SK-N-DZ (cell line): ENCODE measurements around the gene WNT16. TPM values are rescaled to one million over a fixed set of nuclear protein-coding genes. Genes with fewer than 3 reads are reported as not detected.
"Not testable (repeated sequence)": the region's sequence is repeated elsewhere in the genome, so short reads cannot be mapped to it uniquely, and the experiment has no call there.

ENCODE experiments used
- DNase-seq: peaks from one replicate; pipeline ENCODE4 v3.0.0-alpha.2; 2015; ENCODE audit warnings: low spot score
- polyA plus RNA-seq, 2 experiments: library from polyadenylated mRNA; depleted of rRNA; stranded (reverse); fragments of >200 nt; gene quantifications; 2 replicates each; pipeline ENCODE4 v1.2.3, GENCODE V29; 2014

Gene WNT16
- not detected in 2 replicates for polyA plus RNA-seq (2014; cell fraction: cytosol; rRNA removed)
- 0.24 TPM in 1 of 2 replicates, not detected in the other for polyA plus RNA-seq (2014; cell fraction: nucleus; rRNA removed)

DNA sequence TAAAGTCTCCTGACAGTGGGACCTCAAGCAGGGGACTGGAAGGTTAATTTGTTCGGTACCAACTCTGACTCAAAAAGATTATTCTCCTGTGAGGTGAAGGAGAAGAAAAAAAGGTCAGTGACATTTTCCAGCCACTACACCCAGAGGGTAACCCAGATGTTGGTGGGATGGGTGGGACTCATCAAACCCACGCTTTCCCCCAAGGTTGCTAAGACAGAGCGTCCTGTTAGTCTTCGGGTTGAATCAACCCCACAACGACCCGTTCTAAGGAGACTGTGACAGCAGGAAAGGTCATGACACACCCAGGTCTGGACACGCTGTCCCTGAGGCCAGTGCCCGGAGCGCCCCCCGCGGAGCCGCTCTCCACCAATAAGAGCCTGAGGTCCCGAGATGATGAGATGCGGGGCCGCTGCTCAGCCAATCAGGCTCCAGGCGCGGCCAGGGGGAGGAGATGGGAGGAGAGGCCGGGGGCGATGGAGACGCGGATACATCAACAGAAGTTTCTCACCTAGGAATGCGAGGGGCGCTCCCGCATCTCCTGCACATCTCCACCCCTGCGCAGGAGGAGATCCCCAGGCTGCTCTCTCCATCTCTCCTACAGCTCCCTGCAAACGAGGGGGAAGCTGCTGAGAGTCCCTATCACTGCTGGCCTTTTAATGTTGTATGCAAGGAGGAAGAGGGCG, at the start of gene WNT16:
TSS of gene WNT16 (plus strand) at position 493 of the 683 bp plus-strand sequence. CDS start 293 bp downstream, outside the sequence.
- peak; percentile 65 for DNase-seq

- DNase-seq: no peak
Measured at GRCh38 chr7:121279060-121279620, 49.7 kb upstream of the WNT16 start.

DNA sequence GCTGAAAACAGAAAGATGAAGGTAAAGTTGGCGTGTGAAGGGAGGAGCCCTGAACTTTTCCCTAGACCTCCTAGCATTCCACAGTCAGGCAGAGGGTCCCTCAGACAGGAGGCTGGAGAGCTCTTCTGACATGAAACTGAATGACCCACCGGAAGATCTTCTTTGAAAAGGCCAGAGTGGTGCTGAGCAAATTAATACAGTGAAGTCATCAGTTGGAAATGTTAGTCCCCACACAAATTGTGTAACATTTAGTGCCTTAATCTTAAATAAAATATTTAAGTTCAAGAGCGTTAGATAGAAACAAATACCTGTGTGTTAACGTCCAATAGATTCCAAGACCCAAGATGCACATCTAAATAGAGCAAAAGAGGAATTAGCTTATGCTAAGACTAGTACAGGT, 49.0 kb upstream of the WNT16 start:
- no peak for DNase-seq

- no peak for DNase-seq
Measured at GRCh38 chr7:121280656-121281055, 48.1 kb upstream of the WNT16 start.

- DNase-seq: no peak
Measured at GRCh38 chr7:121282129-121282528, 46.7 kb upstream of the WNT16 start.

DNA sequence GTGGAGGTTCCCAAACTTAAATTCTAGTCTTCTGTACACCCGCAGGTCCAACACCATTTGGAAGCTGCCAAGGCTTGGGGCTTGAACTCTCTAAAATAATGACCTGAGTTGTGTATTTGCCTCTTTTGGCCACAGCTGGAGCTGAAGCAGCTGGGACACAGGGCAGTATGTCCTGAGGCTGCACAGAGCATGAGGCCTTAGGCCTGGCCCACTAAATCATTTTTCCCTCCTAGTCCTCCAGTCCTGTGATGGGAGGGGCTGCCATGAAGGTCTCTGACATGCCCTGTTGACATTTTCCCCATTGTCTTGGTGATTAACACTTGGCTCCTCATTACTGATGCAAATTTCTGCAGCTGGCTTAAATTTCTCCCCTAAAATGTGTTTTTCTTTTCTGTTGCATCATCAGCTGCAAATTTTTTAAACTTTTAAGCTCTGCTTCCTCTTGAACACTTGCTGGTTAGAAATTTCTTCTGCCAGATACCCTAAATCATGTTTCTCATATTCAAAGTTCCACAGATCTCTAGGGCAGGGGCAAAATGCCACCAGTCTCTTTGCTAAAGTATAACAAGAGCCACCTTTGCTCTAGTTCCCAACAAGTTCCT, 43.6 kb upstream of the WNT16 start:
- DNase-seq: no peak

DNA sequence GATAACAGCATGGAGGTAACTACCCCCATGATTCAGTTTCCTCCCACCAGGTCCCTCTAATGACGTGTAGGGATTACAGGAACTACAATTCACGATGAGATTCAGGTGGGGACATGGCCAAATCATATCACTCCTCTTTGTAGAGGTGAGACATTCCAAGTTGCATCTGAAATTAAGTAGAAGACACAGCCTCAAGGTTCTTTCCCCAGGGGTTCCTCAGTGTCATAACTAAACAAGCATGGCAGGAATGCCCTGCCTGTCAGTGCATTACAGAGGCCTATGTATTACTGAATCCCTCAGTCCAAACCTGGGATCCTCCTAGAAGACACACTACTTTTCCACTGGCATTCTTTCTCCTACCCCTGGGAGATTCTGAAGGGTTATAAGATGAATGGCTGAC, 42.6 kb upstream of the WNT16 start:
- no peak for DNase-seq

DNA sequence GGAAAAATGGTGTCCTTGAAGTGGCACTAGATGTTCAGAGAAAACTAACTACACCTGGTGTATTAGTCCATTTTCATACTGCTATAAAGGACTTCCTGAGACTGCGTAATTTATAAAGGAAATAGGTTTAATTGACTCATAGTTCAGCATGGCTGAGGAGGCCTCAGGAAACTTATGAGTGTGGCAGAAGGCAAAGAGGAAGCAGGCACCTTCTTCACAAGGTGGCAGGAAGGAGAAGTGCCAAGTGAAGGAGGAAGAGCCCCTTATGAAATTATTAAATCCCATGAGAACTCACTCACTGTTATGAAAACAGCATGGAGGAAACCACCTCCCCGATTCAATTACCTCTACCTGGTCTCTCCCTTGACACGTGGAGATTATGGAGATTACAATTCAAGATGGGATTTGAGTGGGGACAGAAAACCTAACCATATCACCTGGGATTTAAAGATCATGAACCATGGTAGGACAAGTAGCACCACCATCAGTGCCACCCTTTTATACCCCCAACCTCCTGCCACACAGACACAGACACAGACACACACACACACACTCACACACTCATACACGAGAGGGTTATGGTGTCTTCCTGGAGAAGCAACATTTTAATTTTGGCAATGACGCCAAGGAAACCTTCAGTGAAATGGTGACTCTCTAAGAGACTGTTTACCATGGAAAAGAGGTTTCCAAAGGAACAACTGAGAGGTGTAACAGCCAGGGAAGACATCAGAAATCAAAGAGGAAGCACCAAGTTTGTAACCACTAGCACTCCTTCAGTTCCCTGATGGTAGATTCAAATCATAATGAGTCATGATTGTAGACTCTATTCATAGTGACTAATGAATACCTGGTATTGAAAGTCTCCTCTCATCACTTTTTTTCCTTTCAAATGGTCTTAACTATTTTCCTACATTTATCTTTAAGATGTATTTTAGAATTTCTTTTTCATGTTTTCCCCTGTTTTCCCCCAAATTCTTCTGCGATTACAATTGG, 41.8 kb upstream of the WNT16 start:
- no peak for DNase-seq

DNA sequence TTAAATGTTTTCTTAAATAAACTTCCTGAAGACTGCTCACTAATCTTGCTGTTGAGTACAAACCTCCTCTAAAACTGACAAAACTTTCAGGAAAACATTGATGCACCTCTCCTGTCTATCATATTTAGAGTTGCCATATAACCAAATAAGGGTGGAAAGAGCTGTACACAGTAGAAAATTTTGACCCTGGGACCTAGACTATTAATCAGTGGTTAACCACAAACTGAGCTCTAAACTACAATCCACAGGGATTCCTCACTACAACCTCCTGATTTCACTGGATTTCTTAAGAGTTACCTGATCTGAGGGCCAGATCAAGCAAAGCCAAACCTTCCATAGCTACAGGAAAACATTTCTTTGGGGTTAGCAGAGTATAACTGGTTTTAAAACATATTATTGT, 39.9 kb upstream of the WNT16 start:
- no peak for DNase-seq

GRCh38 chr7:121289930-121290329, 38.9 kb upstream of the WNT16 start:
- not testable (repeated sequence) for DNase-seq

DNA sequence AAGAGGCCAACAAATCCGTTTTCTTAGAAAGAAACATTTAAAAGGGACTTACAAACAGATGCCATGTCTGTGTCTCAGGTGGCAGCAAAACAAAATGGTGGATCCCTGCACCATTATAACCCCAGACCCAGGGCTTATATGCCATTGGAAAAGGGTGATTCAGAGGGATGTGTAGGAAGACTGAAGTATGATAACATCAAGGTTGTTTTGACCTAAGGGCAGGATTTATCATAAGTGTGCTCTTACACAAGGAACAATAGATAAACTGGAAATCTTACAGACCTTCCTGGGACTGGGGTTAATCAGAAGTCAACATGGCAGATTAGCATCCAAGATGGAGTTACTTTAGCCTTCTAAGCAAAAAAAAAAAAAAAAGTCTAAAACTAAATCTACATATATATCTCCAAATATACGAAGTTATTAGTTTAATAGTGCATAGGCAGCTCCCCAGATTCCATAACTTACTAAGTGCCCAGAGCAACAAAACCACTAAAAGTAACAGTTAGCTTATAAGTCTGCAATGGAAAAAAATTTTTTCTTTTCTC, 34.3 kb upstream of the WNT16 start:
- no peak for DNase-seq

DNA sequence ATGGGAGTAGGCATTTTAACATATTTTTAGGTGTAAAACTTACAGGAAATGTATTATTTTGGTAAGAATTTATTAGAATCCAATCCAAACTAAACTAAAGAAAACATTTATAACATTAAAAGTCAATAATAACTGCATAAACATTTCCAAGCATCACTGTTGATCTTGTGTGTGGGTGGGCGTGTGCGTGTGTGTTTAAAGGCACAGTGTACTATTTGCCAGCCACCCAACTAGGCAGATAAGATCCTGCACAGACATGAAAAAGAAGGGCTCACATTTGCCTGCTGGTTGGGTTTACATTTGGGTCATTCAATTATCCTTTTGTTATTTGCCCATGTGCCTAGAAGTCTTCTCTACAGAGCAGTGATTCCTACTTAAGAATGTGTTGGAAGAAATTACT, 31.0 kb upstream of the WNT16 start:
- no peak for DNase-seq

DNA sequence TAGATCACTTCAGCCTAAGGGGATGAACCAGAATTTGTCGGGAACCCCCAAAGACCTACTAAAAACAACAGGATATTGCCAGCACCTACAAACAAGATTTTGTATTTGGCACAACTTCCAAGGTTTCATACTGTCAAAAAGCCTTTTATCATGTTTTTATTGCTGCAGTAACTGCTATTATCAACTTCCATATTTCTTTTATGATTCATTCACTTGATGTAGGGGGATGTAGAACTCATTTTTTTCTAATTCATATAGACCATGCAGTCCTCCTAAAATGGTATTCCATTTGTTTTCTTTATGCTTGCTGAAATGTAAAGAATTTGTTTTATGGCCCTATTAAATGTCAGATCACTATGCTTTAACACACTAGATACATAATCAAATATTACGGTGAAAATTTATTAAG, 30.0 kb upstream of the WNT16 start:
- DNase-seq: no peak

GRCh38 chr7:121300685-121301420, 27.9 kb upstream of the WNT16 start:
- DNase-seq: no peak

DNA sequence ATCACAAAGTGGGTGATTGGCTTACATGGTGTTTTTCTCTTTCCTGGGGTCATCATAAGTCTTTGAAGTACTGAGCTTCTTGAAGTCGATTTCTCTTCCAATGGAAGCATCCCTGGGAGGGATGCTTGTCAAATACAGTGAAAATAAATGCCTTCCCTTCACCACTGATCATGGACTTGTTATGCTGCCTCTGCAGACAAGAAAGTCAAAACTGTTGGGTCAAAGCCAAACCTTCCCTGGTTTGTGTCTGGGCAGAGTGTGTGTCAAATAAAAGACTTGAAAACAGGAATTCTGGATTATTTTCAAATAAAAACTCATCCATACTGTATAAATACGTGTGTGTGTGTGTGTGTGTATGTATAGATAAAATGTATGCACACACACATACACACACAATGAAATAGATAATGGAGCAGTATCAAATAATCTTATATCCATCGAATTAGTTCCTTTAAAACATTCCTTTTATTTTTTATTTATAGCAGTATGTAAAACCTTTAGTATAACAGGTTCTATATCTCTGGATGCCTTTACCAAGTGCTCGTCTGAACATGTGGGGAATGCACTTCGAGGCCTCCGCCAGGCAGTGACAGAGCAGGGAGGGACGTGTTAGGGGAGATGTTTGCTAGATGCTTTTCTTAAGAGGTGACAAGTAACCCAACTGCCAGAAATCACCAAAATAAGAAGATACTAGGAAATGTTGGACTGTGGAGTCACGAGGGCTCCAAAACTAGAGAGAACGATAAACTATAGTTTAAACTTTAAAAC, 27.2 kb upstream of the WNT16 start:
- no peak for DNase-seq

- DNase-seq: no peak
Measured at GRCh38 chr7:121302214-121302745, 26.5 kb upstream of the WNT16 start.

DNA sequence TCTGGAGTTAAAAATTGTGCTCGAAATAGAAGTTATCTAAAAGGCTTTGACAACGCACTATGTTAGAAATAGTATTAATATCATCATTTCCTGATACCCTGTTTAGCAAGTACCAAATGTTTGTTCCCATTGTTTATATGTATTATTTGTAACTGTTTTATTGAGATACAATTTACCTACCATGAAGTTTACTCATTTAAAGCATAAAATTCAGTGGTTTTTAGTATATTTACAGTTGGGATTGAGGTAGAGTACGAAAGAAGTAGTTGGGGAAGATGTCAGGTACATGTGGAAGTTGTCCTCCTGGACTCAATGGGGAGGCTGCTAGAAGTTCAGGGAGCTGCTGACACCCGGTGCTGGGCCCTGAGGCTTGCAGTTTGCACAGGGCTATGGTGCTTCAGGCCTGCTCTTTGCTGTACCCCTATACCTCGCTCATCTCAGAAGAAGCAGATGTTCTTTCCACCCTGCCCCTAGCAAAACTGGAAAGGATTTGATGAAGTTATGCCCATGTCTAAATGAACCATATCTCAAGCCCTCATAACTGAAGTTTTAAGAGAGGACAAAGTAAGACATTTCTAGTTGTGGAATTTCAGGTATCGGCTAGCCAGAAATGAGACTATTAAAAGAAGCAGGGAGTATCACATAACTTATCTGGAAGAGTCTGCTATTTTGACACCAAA, 25.2 kb upstream of the WNT16 start:
- no peak for DNase-seq

- no peak for DNase-seq
Measured at GRCh38 chr7:121304102-121304658, 24.6 kb upstream of the WNT16 start.

- DNase-seq: no peak
Measured at GRCh38 chr7:121305109-121305508, 23.7 kb upstream of the WNT16 start.
